HG02571 (cell line): ENCODE data around the gene QPCTL.
"Not testable (repeated sequence)": the region's sequence is repeated elsewhere in the genome, so short reads cannot be mapped to it uniquely, and the experiment has no call there.

Experiments used
- ATAC-seq: cut with Tn5 transposase; IDR thresholded peaks from one replicate; pipeline ENCODE4 v1.9.1; 2021; ENCODE audit warnings: mild to moderate bottlenecking, moderate library complexity; ENCODE audit not compliant: unreplicated experiment

Gene QPCTL

GRCh38 chr19:45716359-45717130, 24.1 kb downstream of the QPCTL start:
- no peak for ATAC-seq

GRCh38 chr19:45717131-45717982, 24.9 kb downstream of the QPCTL start:
- peak; percentile 93 for ATAC-seq

GRCh38 chr19:45717983-45718650, 25.7 kb downstream of the QPCTL start:
- ATAC-seq = no peak

DNA sequence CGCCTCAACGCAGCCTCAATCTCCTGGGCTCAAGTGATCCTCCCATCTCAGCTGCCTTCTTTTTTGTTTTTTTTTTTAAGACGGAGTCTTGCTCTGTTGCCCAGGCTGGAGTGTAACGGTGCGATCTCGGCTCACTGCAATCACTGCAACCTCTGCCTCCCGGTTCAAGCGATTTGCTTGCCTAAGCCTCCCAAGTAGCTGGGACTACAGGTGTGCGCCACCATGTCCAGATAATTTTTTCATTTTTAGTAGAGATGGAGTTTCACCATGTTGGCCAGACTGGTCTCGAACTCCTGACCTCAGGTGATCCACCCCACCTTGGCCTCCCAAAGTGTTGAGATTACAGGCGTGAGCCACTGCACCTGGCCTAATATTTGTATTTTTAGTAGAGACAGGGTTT, 27.6 kb downstream of the QPCTL start:
- ATAC-seq = not testable (repeated sequence)

DNA sequence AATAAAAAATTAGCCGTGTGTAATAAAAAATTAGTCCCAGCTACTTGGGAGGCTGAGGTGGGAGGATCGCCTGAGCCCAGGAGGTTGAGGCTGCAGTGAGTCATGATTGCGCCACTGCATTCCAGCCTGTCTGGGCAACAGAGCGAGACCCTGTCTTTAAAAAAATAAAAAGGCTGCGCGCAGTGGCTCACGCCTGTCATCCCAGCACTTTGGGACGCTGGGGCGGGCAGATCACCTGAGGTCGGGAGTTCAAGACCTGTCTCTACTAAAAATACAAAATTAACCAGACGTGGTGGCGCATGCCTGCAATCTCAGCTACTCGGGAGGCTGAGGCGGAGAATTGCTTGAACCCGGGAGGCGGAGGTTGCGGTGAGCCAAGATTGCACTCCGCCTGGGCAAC, 36.2 kb downstream of the QPCTL start:
- not testable (repeated sequence) for ATAC-seq

DNA sequence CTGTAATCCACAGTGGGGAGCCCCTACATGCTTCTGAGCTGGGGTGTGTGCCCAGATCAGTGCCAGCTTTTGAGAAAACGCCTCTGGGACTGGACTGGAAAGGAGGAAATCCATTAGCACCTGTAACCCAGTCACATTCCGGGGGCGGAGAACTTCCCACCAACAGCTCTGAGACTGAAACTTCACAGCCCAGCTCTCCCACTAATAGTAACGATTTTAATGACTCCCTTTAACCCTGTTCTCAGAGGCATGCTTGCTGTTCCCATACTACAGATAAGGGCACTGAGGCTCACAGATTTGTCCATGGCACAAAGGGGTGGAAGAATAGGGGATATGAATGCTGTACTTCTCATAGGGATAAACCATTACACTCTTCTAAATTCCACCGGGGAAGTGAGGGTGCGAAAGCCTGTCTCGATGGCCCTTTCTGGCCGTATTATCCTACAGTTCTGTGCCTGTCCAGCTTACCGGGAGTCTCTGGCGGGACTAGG, 37.4 kb downstream of the QPCTL start:
- no peak for ATAC-seq

- peak; percentile 89 for ATAC-seq
Measured at GRCh38 chr19:45730368-45731288, 38.2 kb downstream of the QPCTL start, which contains the start of gene FBXO46. TSS of gene FBXO46 (minus strand) at chr19:45730896. CDS start at chr19:45713495, 17,401 bp downstream.

GRCh38 chr19:45733160-45733810, 40.8 kb downstream of the QPCTL start, which contains the start of gene MEIOSIN:
TSS of gene MEIOSIN (plus strand) at chr19:45733439. CDS start at chr19:45735377, 1,938 bp downstream.
- ATAC-seq = no peak

- ATAC-seq = no peak
Measured at GRCh38 chr19:45739498-45740439, 47.3 kb downstream of the QPCTL start.

DNA sequence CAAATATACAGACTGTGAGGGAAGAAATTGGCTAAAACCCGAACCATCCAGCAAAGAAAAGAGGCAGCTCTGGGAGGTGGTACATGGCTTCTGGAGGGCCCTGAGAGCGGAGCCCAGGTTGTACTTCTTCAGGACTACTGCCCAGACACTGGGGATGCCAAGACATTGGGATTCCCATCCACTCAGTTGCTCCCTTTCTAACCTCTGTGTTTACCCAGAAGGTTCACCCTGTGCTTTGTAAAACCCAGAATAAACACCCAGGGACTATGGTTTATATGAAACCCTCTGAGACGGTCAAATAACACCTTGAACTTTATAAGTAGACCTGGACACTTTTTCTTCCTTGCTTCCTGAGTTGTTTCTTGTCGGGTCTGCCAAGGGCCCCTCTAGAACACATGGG, 50.5 kb downstream of the QPCTL start:
- ATAC-seq = no peak

DNA sequence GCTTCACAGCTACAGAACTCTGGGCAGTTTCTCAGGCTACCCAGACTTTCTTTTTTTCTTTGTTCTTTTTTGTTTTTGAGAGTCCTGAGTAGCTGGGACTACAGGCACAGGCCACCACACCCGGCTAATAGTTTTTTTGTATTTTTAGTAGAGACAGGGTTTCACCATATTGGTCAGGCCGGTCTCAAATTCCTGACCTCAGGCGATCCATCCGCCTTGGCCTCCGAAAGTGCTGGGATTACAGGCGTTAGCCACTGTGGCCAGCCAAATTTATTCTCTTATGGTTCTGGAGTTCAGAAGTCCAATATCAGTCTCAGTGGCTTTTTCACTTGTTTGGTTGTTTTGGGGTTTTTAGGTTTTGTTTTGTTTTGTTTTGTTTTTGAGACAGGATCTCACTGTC, 53.1 kb downstream of the QPCTL start:
- no peak for ATAC-seq

DNA sequence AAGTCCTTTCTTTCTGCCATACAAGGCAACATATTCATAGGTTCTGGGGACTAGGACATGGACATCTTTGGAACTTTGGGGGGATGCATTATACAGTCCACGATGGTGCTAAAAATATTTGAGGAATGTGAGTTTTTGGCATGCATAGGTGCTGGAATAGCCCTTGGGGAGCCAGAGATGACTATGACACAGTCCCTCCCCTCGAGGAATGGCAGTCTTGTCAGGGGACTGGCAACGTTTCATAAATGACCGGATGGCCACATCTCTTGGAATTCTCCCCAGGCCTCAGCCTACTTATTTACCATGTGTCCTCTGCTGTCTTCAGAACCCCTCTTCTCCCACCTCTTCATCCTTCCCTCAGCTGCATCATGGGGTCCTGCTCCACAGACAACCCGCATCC, 54.4 kb downstream of the QPCTL start:
- ATAC-seq = no peak

DNA sequence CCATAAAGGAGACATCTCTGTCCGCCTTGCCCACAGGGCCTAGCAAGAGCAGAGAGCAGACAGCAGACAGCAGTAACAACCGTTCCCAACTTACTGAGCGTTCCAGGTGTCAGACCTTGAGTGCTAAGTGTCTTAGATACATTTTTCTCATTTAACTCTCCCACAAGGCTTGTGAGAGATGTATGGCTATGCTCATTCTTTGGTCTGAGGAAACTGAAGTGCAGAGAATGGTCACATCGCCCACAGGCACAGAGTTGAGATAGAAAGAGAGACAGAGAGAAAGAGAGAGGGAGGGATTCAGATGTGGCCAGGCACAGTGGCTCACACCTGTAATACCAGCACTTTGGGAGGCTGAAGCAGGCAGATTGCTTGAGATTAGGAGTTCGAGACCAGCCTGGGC, 55.0 kb downstream of the QPCTL start:
- ATAC-seq = no peak

DNA sequence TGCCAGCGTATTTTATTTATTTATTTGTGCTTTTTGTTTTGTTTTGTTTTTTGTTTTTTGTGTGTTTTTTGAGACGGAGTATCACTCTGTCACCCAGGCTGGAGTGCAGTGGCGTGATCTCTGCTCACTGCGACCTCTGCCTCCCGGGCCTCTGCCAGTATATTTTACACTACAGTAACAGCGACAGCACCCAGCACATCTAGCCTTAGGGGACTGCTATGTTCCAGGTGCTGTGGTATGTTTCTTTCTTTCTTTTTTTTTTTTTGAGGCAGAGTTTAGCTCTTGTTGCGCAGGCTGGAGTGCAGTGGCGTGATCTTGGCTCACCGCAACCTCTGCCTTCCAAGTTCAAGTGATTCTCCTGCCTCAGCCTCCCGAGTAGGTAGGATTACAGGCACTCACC, 59.0 kb downstream of the QPCTL start:
- not testable (repeated sequence) for ATAC-seq

GRCh38 chr19:45752639-45753038, 60.2 kb downstream of the QPCTL start:
- no peak for ATAC-seq

GRCh38 chr19:45753548-45753947, 61.1 kb downstream of the QPCTL start:
- ATAC-seq = no peak
